HUES6 (cell line): Measurements from ENCODE around the gene EID2B.

ENCODE experiments used
- H3K27ac ChIP-seq: 2 replicates; pipeline ENCODE4 v1.7.0; 2013; ENCODE audit warnings: low read depth, mild to moderate bottlenecking, low read length, inconsistent platforms
- H3K27me3 ChIP-seq: 2 replicates; pipeline ENCODE4 v1.6.1; 2013; ENCODE audit warnings: low read length; ENCODE audit not compliant: control insufficient read depth, insufficient read depth
- H3K36me3 ChIP-seq: 2 replicates; pipeline ENCODE4 v1.6.1; 2013; ENCODE audit warnings: low read length; ENCODE audit not compliant: control insufficient read depth, insufficient read depth
- H3K4me1 ChIP-seq: 2 replicates; pipeline ENCODE4 v1.6.1; 2013; ENCODE audit warnings: low read length; ENCODE audit not compliant: control insufficient read depth, insufficient read depth
- H3K4me3 ChIP-seq: 2 replicates; pipeline ENCODE4 v1.5.1; 2013; ENCODE audit warnings: low read depth, low read length
- H3K9ac ChIP-seq: one replicate; pipeline ENCODE4 v1.6.1; 2013; ENCODE audit warnings: mild to moderate bottlenecking, low read length
- H3K9me3 ChIP-seq: 2 replicates; pipeline ENCODE4 v1.6.1; 2013; ENCODE audit warnings: low read depth, low read length; ENCODE audit not compliant: control insufficient read depth, insufficient read depth

EID2B gene

DNA sequence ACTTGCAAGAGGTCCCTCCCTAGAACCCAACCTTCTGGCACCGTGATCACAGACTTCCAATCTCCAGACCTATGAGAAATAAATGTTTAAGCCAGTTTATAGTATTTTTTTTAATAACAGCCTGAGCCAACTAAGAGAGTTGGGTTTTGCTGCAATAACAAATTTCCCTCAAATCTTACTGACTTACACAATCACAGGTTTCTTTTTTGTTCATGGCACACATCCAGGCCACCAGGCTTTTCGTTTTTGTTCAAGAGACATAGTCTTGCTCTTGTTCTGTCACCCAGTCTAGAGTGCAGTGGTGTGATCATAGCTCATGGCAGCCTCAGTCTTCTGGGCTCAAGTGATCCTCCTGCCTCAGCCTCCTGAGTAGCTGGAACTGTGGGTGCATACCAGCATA is 19.7 kb downstream of the EID2B start:
- Histone ChIP-seq H3K27me3 (peaks cover 46% of the 10 kb centered on the region), H3K9ac (no peak overlapping the region), H3K4me1 (0 out of 2 replicates have a peak, but pooled peaks cover under 1% of the 10 kb centered on the region), H3K27ac (no peak overlapping the region), H3K9me3 (no peaks in the 10 kb centered on the region), H3K4me3 (no peak overlapping the region), H3K36me3 (no peaks in the 10 kb centered on the region)

DNA sequence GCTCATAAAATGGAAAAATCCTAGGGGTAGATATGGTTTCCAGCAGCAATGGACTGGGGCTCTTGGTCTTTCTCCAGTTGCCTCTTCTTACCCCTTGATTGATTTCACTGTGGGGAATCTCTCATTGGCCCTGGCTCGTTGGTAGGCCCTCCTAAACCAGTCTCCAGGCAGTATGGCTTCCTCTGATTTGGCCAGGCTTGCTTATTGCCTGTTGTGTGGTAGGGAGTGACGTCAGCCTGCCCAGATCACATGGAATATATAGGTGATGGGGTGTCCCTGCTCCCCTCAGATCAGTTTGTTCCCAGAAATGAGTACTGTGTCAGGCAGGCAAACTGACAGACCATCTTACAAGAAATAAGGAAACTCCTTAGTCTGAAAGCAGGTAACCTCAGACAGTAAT is 23.4 kb downstream of the EID2B start:
- Histone ChIP-seq H3K9ac (no peak overlapping the region), H3K27ac (no peak overlapping the region), H3K4me1 (peaks cover 5% of the 10 kb centered on the region; the same call in 1 of the 2 replicates), H3K9me3 (no peaks in the 10 kb centered on the region), H3K27me3 (peaks cover 62% of the 10 kb centered on the region), H3K4me3 (no peak overlapping the region), H3K36me3 (no peaks in the 10 kb centered on the region)

DNA sequence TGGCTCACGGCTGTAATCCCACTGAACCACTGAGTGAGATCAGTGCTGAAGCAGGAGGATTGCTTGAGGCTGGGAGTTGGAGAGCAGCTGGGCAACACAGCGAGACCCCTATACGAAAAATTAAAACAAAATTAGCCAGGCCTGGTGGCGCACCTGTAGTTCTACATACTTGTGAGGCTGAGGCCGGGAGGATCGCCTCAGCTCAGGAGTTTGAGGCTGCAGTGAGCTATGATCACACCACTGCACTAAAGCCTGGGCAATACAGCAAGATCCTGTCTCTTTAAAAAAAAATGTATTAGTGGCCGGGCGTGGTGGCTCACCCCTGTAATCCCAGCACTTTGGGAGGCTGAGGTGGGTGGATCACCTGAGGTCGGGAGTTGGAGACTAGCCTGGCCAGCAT is 24.0 kb downstream of the EID2B start:
- Histone ChIP-seq H3K36me3 (peaks cover 3% of the 10 kb centered on the region; the same call in 1 of the 2 replicates), H3K4me1 (peaks cover 5% of the 10 kb centered on the region; the same call in 1 of the 2 replicates), H3K27me3 (peaks cover 62% of the 10 kb centered on the region), H3K27ac (no peak overlapping the region), H3K9me3 (no peaks in the 10 kb centered on the region), H3K9ac (no peak overlapping the region), H3K4me3 (no peak overlapping the region)

DNA sequence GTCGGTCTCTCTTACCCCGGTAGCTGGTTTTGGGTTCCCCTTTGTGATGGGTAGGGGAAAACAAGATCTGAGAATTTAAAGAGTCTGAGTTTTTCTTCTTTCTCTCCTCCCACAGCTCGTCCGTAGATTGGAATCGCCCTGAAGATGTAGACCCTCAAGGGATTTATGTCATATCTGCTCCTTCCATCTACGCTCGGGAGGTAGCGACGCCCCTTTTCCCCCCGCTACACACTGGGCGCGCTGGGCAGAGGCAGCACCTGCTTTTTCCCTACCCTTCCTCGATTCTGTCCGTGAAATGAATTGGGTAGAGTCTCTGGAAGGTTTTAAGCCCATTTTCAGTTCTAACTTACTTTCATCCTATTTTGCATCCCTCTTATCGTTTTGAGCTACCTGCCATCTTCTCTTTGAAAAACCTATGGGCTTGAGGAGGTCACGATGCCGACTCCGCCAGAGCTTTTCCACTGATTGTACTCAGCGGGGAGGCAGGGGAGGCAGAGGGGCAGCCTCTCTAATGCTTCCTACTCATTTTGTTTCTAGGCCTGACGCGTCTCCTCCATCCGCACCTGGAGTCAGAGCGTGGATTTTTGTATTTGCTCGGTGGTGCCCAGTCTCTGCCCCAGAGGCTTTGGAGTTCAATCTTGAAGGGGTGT is 24.8 kb downstream of the EID2B start:
- Histone ChIP-seq H3K27me3 (peaks cover 68% of the 10 kb centered on the region), H3K36me3 (peaks cover 5% of the 10 kb centered on the region; the same call in 1 of the 2 replicates), H3K9me3 (no peaks in the 10 kb centered on the region), H3K9ac (peak overlapping the region; percentile 63), H3K27ac (no peak overlapping the region), H3K4me1 (peaks cover 5% of the 10 kb centered on the region; the same call in 1 of the 2 replicates), H3K4me3 (peak overlapping the region; percentile 89)

DNA sequence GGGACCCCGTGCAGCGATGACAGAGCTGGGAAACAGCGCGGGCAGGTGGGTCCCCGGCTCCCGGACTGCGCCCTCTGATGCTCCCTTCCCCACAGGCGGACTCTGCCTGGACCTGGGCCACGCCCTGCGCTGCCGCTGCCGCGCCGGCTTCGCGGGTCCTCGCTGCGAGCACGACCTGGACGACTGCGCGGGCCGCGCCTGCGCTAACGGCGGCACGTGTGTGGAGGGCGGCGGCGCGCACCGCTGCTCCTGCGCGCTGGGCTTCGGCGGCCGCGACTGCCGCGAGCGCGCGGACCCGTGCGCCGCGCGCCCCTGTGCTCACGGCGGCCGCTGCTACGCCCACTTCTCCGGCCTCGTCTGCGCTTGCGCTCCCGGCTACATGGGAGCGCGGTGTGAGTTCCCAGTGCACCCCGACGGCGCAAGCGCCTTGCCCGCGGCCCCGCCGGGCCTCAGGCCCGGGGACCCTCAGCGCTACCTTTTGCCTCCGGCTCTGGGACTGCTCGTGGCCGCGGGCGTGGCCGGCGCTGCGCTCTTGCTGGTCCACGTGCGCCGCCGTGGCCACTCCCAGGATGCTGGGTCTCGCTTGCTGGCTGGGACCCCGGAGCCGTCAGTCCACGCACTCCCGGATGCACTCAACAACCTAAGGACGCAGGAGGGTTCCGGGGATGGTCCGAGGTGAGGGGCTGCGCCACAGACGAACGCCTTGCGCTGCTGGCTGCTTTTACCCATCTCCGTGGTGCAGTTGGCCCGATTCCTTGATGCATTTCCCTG is 25.5 kb downstream of the EID2B start:
- Histone ChIP-seq H3K4me1 (peaks cover 5% of the 10 kb centered on the region; the same call in 1 of the 2 replicates), H3K27me3 (peaks cover 74% of the 10 kb centered on the region), H3K27ac (no peak overlapping the region; the same call in 1 of the 2 replicates), H3K4me3 (peak overlapping the region; percentile 89), H3K9ac (peak overlapping the region; percentile 63), H3K9me3 (no peaks in the 10 kb centered on the region), H3K36me3 (peaks cover 5% of the 10 kb centered on the region; the same call in 1 of the 2 replicates)

DNA sequence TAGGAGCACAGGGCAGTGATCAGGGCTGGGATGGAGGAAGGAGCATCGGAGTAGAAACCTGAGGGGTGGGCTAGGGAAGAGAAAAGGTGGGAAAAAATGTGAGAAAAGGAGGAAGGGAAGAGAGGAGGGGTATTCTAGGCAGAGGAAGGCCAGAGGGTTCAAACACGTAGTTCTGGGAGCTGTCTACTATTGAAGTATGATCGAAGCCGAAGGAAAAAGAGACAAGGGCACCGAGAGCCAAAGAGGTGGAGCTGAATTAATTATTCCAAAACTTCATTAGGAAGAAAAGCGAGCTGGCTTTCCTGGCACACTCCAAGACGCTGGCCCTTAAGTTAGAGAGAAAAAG is 26.1 kb downstream of the EID2B start:
- Histone ChIP-seq H3K27me3 (peaks cover 76% of the 10 kb centered on the region), H3K9me3 (no peaks in the 10 kb centered on the region), H3K4me1 (peaks cover 5% of the 10 kb centered on the region; the same call in 1 of the 2 replicates), H3K27ac (no peak overlapping the region), H3K4me3 (peak overlapping the region; percentile 89), H3K9ac (no peak overlapping the region), H3K36me3 (peaks cover 5% of the 10 kb centered on the region; the same call in 1 of the 2 replicates)

DNA sequence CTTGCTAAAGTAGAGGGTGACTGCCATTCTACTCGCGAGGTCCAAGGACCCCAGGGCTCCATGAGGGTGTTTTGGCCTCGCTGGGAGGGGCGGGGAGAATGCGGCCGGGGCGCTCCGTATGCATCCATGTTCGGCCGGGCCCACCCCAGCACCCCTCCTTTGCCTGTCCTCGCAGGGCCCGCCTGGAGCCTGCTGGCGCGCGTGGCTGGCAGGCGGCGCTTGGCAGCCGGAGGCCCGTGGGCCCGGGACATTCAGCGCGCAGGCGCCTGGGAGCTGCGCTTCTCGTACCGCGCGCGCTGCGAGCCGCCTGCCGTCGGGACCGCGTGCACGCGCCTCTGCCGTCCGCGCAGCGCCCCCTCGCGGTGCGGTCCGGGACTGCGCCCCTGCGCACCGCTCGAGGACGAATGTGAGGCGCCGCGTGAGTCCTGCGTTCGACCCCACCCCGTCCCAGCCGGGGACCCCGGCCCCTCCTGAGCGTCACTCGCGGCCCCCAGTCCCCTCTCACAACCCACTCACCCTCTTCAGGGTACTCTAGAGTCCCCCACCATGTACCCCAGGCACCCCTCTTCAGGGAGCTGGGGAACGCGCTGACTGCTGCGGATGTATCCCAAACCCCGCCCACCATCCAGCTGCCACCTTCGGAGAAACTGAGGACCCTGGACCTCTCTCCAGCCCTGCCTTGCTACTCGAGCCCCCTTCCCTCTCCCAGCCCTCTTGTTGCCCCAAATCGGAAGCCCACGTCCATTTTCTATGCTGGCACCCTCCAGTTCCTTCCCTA is 29.8 kb downstream of the EID2B start:
- no peaks in the 10 kb centered on the region for H3K9me3 ChIP-seq
- H3K27ac ChIP-seq: no peak overlapping the region
- H3K36me3 ChIP-seq: peaks cover 5% of the 10 kb centered on the region; the same call in 1 of the 2 replicates
- no peak overlapping the region for H3K4me3 ChIP-seq
- H3K4me1 ChIP-seq: peaks cover 13% of the 10 kb centered on the region
- no peak overlapping the region for H3K9ac ChIP-seq
- H3K27me3 ChIP-seq: peaks cover 93% of the 10 kb centered on the region

DNA sequence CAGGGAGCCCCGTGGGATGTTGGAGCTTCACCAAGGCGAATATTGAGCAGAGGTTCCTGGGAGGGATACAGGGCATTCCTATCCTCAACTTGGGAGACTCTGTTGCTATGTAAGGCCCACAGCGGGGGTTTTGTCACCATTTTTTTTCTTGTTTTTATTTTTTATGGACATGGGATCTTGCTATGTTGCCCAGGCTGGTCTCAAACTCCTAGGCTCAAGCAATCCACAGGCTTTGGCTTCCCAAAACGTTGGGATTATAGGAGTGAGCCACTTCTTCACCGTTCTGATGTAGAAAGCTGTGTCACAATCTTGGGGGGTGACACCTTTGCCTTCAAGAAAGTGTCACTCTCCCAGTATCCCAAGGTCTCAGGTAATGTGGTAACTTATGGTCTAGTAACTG is 31.3 kb downstream of the EID2B start:
- Histone ChIP-seq H3K27ac (no peak overlapping the region), H3K27me3 (peaks cover 79% of the 10 kb centered on the region), H3K9ac (no peak overlapping the region), H3K4me3 (no peak overlapping the region), H3K9me3 (no peaks in the 10 kb centered on the region), H3K4me1 (peaks cover 10% of the 10 kb centered on the region), H3K36me3 (peaks cover 5% of the 10 kb centered on the region; the same call in 1 of the 2 replicates)

DNA sequence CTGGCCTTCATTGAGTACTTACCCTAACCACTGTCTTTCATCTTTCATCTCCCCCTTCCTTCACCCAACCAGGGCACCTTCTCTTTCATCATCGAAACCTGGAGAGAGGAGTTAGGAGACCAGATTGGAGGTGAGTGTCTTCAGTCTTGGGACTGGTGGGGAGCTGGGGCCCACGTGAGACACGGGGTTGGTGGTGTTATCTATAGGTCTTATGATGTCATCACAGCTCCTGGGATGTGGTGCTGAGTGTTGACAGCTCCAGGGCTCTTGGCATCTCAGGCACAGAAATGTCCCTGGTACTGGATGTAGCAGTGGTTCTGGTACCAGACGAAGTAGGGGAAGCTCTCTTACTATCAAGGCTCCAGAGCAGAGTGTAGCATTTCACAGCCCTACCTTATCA is 32.1 kb downstream of the EID2B start:
- Histone ChIP-seq H3K4me3 (peak overlapping the region; percentile 17; the same call in 1 of the 2 replicates), H3K9ac (no peak overlapping the region), H3K36me3 (peaks cover 5% of the 10 kb centered on the region; the same call in 1 of the 2 replicates), H3K27ac (no peak overlapping the region), H3K4me1 (peaks cover 10% of the 10 kb centered on the region), H3K9me3 (no peaks in the 10 kb centered on the region), H3K27me3 (peaks cover 71% of the 10 kb centered on the region)

DNA sequence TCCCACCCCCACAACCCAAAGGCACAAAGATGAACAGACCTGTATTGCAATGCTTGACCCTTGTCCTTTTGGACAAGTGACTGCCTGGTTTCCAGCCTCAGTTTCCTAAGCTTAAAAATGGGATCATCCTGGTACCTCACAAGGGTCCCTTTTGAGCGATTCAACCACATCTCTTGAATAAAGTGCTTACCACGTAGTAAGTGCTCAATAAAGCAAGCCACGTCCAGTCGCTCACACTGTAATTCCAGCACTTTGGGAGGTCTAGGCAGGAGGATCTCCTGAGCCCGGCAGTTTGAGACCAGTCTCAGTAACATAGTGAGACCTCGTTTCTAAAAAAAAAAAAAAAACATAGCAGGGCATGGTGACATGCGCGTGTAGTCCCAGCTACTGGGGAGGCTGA is 32.7 kb downstream of the EID2B start:
- peak overlapping the region; percentile 58; the same call in 1 of the 2 replicates for H3K4me3 ChIP-seq
- H3K27me3 ChIP-seq: peaks cover 65% of the 10 kb centered on the region
- peaks cover 10% of the 10 kb centered on the region for H3K4me1 ChIP-seq
- H3K36me3 ChIP-seq: peaks cover 5% of the 10 kb centered on the region; the same call in 1 of the 2 replicates
- H3K27ac ChIP-seq: no peak overlapping the region
- H3K9ac ChIP-seq: peak overlapping the region; percentile 76
- no peaks in the 10 kb centered on the region for H3K9me3 ChIP-seq
